Kidney (tissue), 14 donors: ENCODE data around the gene WDR64. TPM values are rescaled to one million over a fixed set of nuclear protein-coding genes. Genes with fewer than 3 reads are reported as not detected.

Experiments
- DNase-seq, 5 donors: peaks; one replicate each; pipeline ENCODE4 v3.0.0-alpha.2; 2013 to 2020
- FAIRE-seq: peaks from 2 replicates; lab custom pipeline; 2012; peaks lifted over from hg19 to GRCh38; lab: Jason Lieb, UNC
- H3K27ac ChIP-seq, 2 donors: one replicate each; pipeline ENCODE4 v1.7.0; 2013; ENCODE audit warnings: low read depth in 2 of 2, low read length in 2 of 2, inconsistent platforms in 1 of 2
- H3K27me3 ChIP-seq: one replicate; pipeline ENCODE4 v1.7.1; 2013; ENCODE audit warnings: low read length, inconsistent platforms; ENCODE audit not compliant: control insufficient read depth, insufficient read depth
- H3K36me3 ChIP-seq, 3 donors: one replicate each; pipeline versions ENCODE4 v1.7.0 to v1.7.1; 2013; ENCODE audit warnings: low read length in 3 of 3, control low read depth in 1 of 3, inconsistent platforms in 1 of 3; ENCODE audit not compliant: insufficient read depth in 3 of 3, control insufficient read depth in 2 of 3
- H3K4me1 ChIP-seq, 3 donors: one replicate each; pipeline versions ENCODE4 v1.7.0 to v1.7.1; 2013; ENCODE audit warnings: low read length in 3 of 3, inconsistent platforms in 1 of 3, low read depth in 1 of 3; ENCODE audit not compliant: control insufficient read depth in 2 of 3, insufficient read depth in 2 of 3
- H3K4me3 ChIP-seq, 3 donors: one replicate each; pipeline versions ENCODE4 v1.7.0 to v1.8.1; 2013; ENCODE audit warnings: low read length in 3 of 3, control low read depth in 1 of 3, inconsistent platforms in 1 of 3
- H3K9ac ChIP-seq, 3 donors: one replicate each; pipeline versions ENCODE4 v1.7.0 to v1.7.1; 2013; ENCODE audit warnings: low read length in 3 of 3, control low read depth in 1 of 3, inconsistent platforms in 1 of 3
- H3K9me3 ChIP-seq, 3 donors: one replicate each; pipeline versions ENCODE4 v1.7.0 to v1.7.1; 2013; ENCODE audit warnings: low read length in 3 of 3, control low read depth in 1 of 3, inconsistent platforms in 1 of 3; ENCODE audit not compliant: control insufficient read depth in 2 of 3, insufficient read depth in 1 of 3
- CTCF ChIP-seq: IDR thresholded peaks from 3 replicates; pipeline ENCODE4 v1.5.1; 2012; ENCODE audit warnings: mild to moderate bottlenecking, moderate library complexity, borderline replicate concordance; ENCODE audit not compliant: insufficient read depth; ENCODE audit errors: extremely low read depth
- intact Hi-C: fragments of 100-400 bp; cut with DNase I; formaldehyde crosslinking; loops from one replicate; pipeline ENCODE4 v1.11.1; 2022
- polyA plus RNA-seq: library from polyadenylated mRNA; stranded (reverse); fragments of 350-450 nt; fragmentation: Illumina TruSeq; extraction: RNeasy Lipid Tissue Mini Kit (QIAGEN cat#74804); gene quantifications from one replicate; pipeline ENCODE4 v1.2.3, GENCODE V29; 2014; ENCODE audit warnings: low read depth, low replicate concordance; ENCODE audit not compliant: insufficient read depth
- total RNA-seq: library from RNA; stranded (reverse); fragmentation: NEBNext Ultra II Directional; extraction: Animal tissue kit (Norgen Biotek cat#: 25700); gene quantifications from one replicate; pipeline ENCODE4 v1.2.1, GENCODE V29; 2021
- donor health status: control.
- donor health status: control.
- donor health status: control.
- donor health status: control.
- donor health status: control.
- donor health status: DM: yes; HTN: yes; CAD: no.
- donor health status: Normal renal cell carcinoma (clear cell type).

WDR64 gene
- total and polyA plus RNA-seq, 2 donors from 2014 or later = not detected

- Histone ChIP-seq H3K27ac (no peak overlapping the region), H3K27me3 (no peaks in the 10 kb centered on the region), H3K36me3 (no peaks in the 10 kb centered on the region), H3K4me3 (no peak overlapping the region), H3K9me3 (no peaks in the 10 kb centered on the region), H3K9ac (no peak overlapping the region), H3K4me1 (peaks cover 0 to 5% (median 0%) of the 10 kb centered on the region in 3 donors)
- TF ChIP-seq CTCF = no peak
- no peak for FAIRE-seq
- intact Hi-C loops = no loop called here
- DNase-seq = no peak
Measured at GRCh38 chr1:241606544-241606943, 45.5 kb upstream of the WDR64 start.

- DNase-seq (no peak), FAIRE-seq (no peak)
- no peak overlapping the region for H3K27ac ChIP-seq
- intact Hi-C loops = no loop called here
- H3K27me3 ChIP-seq = no peaks in the 10 kb centered on the region
- no peak for TF ChIP-seq CTCF
- H3K4me1 ChIP-seq = peaks cover 0 to 5% (median 0%) of the 10 kb centered on the region in 3 donors
- no peaks in the 10 kb centered on the region for H3K36me3 ChIP-seq
- H3K9me3 ChIP-seq = no peaks in the 10 kb centered on the region
- H3K4me3 ChIP-seq = no peak overlapping the region
- no peak overlapping the region for H3K9ac ChIP-seq
Measured at GRCh38 chr1:241607497-241607896, 44.6 kb upstream of the WDR64 start.

GRCh38 chr1:241608379-241609033 lies 43.6 kb upstream of the WDR64 start:
- Histone ChIP-seq H3K9me3 (no peaks in the 10 kb centered on the region), H3K9ac (no peak overlapping the region), H3K4me3 (no peak overlapping the region), H3K4me1 (peaks cover 0 to 5% (median 0%) of the 10 kb centered on the region in 3 donors), H3K27me3 (no peaks in the 10 kb centered on the region), H3K27ac (no peak overlapping the region), H3K36me3 (no peaks in the 10 kb centered on the region)
- TF ChIP-seq CTCF = no peak
- FAIRE-seq = no peak
- no peak for DNase-seq
- intact Hi-C loops = no loop called here
